Natural killer cell (primary cell): Measurements from ENCODE around the gene VPS26B. TPM values are rescaled to one million over a fixed set of nuclear protein-coding genes. Genes with fewer than 3 reads are reported as not detected.

Experiments
- ATAC-seq, 3 donors: fragments of 150-1000 bp in 2 of 3; fragments of 200-7000 bp in 1 of 3; cut with Tn5 transposase; 1 replicate in 1 of 3; 2 replicates in 2 of 3; pipeline ENCODE4 v1.10.0; 2021; ENCODE audit warnings: mild to moderate bottlenecking in 2 of 3, moderate library complexity in 2 of 3
- DNase-seq, 2 donors: peaks; one replicate each; pipeline versions ENCODE4 v3.0.0 to v3.0.0-alpha.2; 2013 to 2021; ENCODE audit warnings: mixed read lengths in 1 of 2
- H3K27ac ChIP-seq: one replicate; pipeline ENCODE4 v1.5.1; 2013; ENCODE audit warnings: mild to moderate bottlenecking, low read length
- H3K27me3 ChIP-seq: one replicate; pipeline ENCODE4 v1.6.1; 2013; ENCODE audit warnings: low read length; ENCODE audit not compliant: control insufficient read depth, insufficient read depth
- H3K36me3 ChIP-seq: one replicate; pipeline ENCODE4 v1.6.1; 2013; ENCODE audit warnings: low read length; ENCODE audit not compliant: control insufficient read depth, insufficient read depth
- H3K4me1 ChIP-seq: one replicate; pipeline ENCODE4 v1.6.1; 2013; ENCODE audit warnings: low read length; ENCODE audit not compliant: control insufficient read depth, insufficient read depth
- H3K4me3 ChIP-seq: one replicate; pipeline ENCODE4 v1.5.1; 2013; ENCODE audit warnings: low read length
- H3K9me3 ChIP-seq: one replicate; pipeline ENCODE4 v1.6.1; 2013; ENCODE audit warnings: low read length; ENCODE audit not compliant: control insufficient read depth, insufficient read depth
- H3K27ac Mint-ChIP-seq, 2 donors: one replicate each; pipeline ENCODE4 v1.8.0; 2022; ENCODE audit warnings: mild to moderate bottlenecking in 2 of 2, mixed read lengths in 2 of 2, moderate library complexity in 1 of 2
- H3K27me3 Mint-ChIP-seq, 2 donors: one replicate each; pipeline ENCODE4 v1.8.0; 2022; ENCODE audit warnings: low read depth in 2 of 2, mixed read lengths in 2 of 2
- H3K36me3 Mint-ChIP-seq: one replicate; pipeline ENCODE4 v1.8.0; 2022; ENCODE audit warnings: mixed read lengths
- H3K4me1 Mint-ChIP-seq, 2 donors: one replicate each; pipeline ENCODE4 v1.8.0; 2022; ENCODE audit warnings: mixed read lengths in 2 of 2
- H3K4me3 Mint-ChIP-seq: one replicate; pipeline ENCODE4 v1.8.0; 2022; ENCODE audit warnings: mild to moderate bottlenecking, moderate library complexity, mixed read lengths
- H3K9me3 Mint-ChIP-seq, 2 donors: one replicate each; pipeline ENCODE4 v1.8.0; 2022; ENCODE audit warnings: mixed read lengths in 2 of 2
- WGBS: methylation state at CpG from one replicate; pipeline ENCODE4 v1.1.7; 2013; ENCODE audit warnings: missing lambda C conversion rate; ENCODE audit not compliant: insufficient coverage; 5-methylcytosine and 5-hydroxymethylcytosine counted together
- intact Hi-C: fragments of 100-400 bp; cut with micrococcal nuclease; formaldehyde crosslinking; loops from one replicate; pipeline ENCODE4 v1.14.2; 2022
- total RNA-seq, 4 donors: library from RNA; stranded (reverse); fragments of 120-200 nt in 1 of 4; gene quantifications; one replicate each; pipeline versions ENCODE4 v1.2.3 to v1.2.4, GENCODE V29; 2013 to 2022
- TF ChIP-seq, protein P1 (sequence below): fragments of 200-600 bp; IDR thresholded peaks from one replicate; pipeline ENCODE4 v1.8.0; 2022; ENCODE audit warnings: antibody characterized with exemption

The VPS26B gene
- total RNA-seq, 3 donors from 2014 or later (not counting 1 experiment from before 2014, with no cell fraction given), result 83.0 to 113 (median 107) TPM

DNA sequence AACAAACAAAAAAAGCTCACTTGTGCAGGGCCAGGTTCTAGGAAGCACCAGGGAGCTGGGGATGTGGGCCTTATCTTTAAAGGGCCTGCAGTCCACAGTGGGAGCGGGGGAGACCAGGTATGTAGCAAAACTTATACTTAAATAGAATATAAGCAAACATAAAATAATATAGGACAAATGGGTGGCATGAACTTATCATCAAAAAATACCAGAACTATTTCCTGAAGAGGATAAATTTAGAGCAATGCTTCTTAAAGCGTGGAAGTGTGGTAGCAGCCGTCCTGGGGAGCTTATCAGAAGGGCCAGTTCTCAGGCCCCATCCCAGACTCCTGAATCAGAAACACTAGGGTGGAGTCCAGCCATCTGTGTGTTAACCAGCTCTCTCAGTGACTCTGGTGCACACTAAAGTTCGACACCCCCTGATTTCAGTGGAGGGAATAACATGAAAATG lies 9.3 kb downstream of the VPS26B start:
- no peaks in the 10 kb centered on the region for H3K9me3 ChIP-seq
- peaks cover 52% of the 10 kb centered on the region for H3K4me1 ChIP-seq
- no peaks in the 10 kb centered on the region for H3K27me3 ChIP-seq
- peaks cover 14% of the 10 kb centered on the region for H3K36me3 ChIP-seq
- intact Hi-C loops, result no loop called here
- Mint-ChIP-seq H3K27me3 (no peaks in the 10 kb centered on the region), H3K36me3 (peaks cover 20% of the 10 kb centered on the region), H3K27ac (no peak overlapping the region), H3K9me3 (no peaks in the 10 kb centered on the region), H3K4me1 (peaks cover 53 to 72% of the 10 kb centered on the region in 2 donors), H3K4me3 (no peak overlapping the region)
- no peak overlapping the region for H3K4me3 ChIP-seq
- ATAC-seq (no peak), DNase-seq (no peak)
- H3K27ac ChIP-seq, result no peak overlapping the region
- 90% methylated on average over 3 of the region's 4 CpGs for WGBS
- TF ChIP-seq, protein P1, sequence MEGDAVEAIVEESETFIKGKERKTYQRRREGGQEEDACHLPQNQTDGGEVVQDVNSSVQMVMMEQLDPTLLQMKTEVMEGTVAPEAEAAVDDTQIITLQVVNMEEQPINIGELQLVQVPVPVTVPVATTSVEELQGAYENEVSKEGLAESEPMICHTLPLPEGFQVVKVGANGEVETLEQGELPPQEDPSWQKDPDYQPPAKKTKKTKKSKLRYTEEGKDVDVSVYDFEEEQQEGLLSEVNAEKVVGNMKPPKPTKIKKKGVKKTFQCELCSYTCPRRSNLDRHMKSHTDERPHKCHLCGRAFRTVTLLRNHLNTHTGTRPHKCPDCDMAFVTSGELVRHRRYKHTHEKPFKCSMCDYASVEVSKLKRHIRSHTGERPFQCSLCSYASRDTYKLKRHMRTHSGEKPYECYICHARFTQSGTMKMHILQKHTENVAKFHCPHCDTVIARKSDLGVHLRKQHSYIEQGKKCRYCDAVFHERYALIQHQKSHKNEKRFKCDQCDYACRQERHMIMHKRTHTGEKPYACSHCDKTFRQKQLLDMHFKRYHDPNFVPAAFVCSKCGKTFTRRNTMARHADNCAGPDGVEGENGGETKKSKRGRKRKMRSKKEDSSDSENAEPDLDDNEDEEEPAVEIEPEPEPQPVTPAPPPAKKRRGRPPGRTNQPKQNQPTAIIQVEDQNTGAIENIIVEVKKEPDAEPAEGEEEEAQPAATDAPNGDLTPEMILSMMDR, result no peak

DNA sequence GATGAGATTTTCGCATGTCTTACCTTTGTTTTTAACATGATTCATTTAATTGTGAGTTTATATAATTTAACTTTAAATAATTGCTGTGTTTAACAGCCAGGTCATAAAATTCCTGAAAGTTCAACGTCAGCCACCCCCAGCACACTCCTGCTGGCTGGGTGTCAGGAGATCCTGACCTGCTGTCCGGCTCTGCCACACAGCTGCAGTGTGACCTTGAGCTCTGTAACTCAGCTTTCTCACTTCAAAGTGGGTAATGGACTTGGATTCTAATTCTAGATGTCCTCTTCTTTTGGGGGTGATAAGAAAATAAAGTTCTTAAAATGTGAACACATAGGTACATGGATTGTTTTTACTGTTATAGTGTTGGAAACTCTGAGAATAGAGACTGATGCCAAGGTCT lies 10.9 kb downstream of the VPS26B start:
- 100% methylated on average over 2 of the region's 3 CpGs for WGBS
- Mint-ChIP-seq H3K36me3 (peaks cover 20% of the 10 kb centered on the region), H3K9me3 (no peaks in the 10 kb centered on the region)

DNA sequence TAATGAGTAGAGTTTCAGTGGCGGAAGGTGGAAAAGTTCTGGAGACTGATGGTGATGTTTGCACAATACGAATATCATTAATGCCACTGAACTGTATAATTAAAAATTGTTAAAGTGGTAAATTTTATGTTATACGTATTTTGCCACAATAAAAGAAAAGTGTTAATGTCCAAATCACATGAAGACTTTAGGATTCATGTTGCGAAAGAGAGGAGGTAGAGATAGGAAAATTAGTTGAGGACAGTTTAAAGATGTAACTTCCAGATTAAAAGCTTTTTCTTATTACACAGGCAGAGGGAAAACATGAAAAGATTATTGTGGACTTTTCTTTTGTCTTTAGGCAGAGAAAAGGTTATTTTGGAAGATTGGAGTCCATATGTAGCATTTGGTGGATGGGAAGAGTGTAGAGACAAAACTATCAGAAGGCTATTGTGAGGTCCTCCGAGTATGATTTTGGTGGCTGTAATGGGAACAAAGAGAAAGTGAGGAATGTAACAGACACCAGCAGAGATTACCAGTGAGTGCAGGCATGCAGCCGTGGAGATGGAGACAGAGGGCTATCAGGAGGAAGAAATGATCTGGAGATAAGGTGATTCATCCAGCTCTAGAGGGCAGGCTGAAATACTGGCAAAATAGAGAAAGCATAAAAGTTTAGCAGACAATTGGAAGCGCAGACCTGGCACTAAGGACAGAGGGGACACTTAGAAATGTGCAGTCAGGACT lies 12.5 kb downstream of the VPS26B start:
- Mint-ChIP-seq H3K27ac (no peak overlapping the region), H3K36me3 (peaks cover 20% of the 10 kb centered on the region), H3K4me1 (peaks cover 24 to 44% of the 10 kb centered on the region in 2 donors), H3K27me3 (no peaks in the 10 kb centered on the region), H3K9me3 (no peaks in the 10 kb centered on the region), H3K4me3 (no peak overlapping the region)
- H3K4me3 ChIP-seq, result no peak overlapping the region
- peaks cover 19% of the 10 kb centered on the region for H3K4me1 ChIP-seq
- H3K27me3 ChIP-seq, result no peaks in the 10 kb centered on the region
- intact Hi-C loops, result no loop called here
- no peak for DNase-seq
- 98% methylated on average over 7 of the region's 7 CpGs for WGBS
- no peak for ATAC-seq
- H3K9me3 ChIP-seq, result no peaks in the 10 kb centered on the region
- H3K27ac ChIP-seq, result no peak overlapping the region
- TF ChIP-seq, protein P1, result no peak
- H3K36me3 ChIP-seq, result peaks cover 40% of the 10 kb centered on the region

More for the DNA sequence above, 10.9 kb downstream of the VPS26B start:
- DNase-seq (no peak), ATAC-seq (no peak)
- Histone ChIP-seq H3K27ac (no peak overlapping the region), H3K27me3 (no peaks in the 10 kb centered on the region), H3K4me1 (peaks cover 35% of the 10 kb centered on the region), H3K9me3 (no peaks in the 10 kb centered on the region), H3K36me3 (peaks cover 30% of the 10 kb centered on the region), H3K4me3 (no peak overlapping the region)
- H3K27me3 Mint-ChIP-seq, result no peaks in the 10 kb centered on the region
- peaks cover 36 to 60% of the 10 kb centered on the region in 2 donors for H3K4me1 Mint-ChIP-seq
- TF ChIP-seq, protein P1, result no peak
- intact Hi-C loops, result no loop called here
- no peak overlapping the region for H3K4me3 Mint-ChIP-seq
- H3K27ac Mint-ChIP-seq, result no peak overlapping the region

DNA sequence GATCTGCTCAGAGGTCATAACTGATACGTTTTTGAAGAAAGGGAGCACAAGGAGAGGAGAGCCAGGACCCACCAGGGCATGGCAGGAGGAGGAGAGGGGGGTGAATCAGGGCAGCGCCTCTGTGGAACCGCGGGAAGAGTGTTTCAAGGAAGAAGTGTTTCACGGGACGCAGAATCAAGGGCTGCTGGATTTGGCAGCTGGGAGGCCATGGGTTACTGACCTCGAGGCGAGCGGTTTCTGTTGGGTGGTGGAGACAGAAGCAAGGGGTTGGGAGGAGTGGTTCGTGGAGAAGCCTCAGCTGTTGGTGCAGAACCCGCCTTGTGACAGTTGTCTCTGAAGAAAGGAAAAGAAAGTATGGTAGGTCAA lies 13.1 kb downstream of the VPS26B start:
- DNase-seq (no peak), ATAC-seq (no peak)
- WGBS, result 94% methylated on average over 11 of the region's 11 CpGs
- H3K27ac Mint-ChIP-seq, result no peak overlapping the region
- intact Hi-C loops, result no loop called here
- H3K4me1 Mint-ChIP-seq, result peaks cover 18 to 38% of the 10 kb centered on the region in 2 donors
- H3K36me3 Mint-ChIP-seq, result peaks cover 20% of the 10 kb centered on the region
- H3K4me3 Mint-ChIP-seq, result no peak overlapping the region
- H3K9me3 Mint-ChIP-seq, result no peaks in the 10 kb centered on the region
- Histone ChIP-seq H3K4me3 (no peak overlapping the region), H3K9me3 (no peaks in the 10 kb centered on the region), H3K27ac (no peak overlapping the region), H3K27me3 (no peaks in the 10 kb centered on the region), H3K4me1 (peaks cover 14% of the 10 kb centered on the region), H3K36me3 (peaks cover 44% of the 10 kb centered on the region)
- TF ChIP-seq, protein P1, result no peak
- H3K27me3 Mint-ChIP-seq, result no peaks in the 10 kb centered on the region
